Vagina (tissue), 2 donors: ENCODE results near the gene BRAP.

Source experiments
- POLR2A ChIP-seq, 2 donors: fragments of 450-650 bp; IDR thresholded peaks; one replicate each; pipeline ENCODE4 v1.6.1; 2017; ENCODE audit warnings: antibody characterized with exemption in 2 of 2, mild to moderate bottlenecking in 2 of 2, moderate library complexity in 2 of 2
- TF ChIP-seq, protein P1 (sequence below), 3 experiments: fragments of 450-650 bp in 2 of 3; fragments of 200-600 bp in 1 of 3; sonication (generic) in 1 of 3; IDR thresholded peaks; one replicate each; pipeline ENCODE4 v1.5.1; 2017 to 2019; ENCODE audit warnings: antibody characterized with exemption in 3 of 3, mild to moderate bottlenecking in 2 of 3, moderate library complexity in 2 of 3

DNA sequence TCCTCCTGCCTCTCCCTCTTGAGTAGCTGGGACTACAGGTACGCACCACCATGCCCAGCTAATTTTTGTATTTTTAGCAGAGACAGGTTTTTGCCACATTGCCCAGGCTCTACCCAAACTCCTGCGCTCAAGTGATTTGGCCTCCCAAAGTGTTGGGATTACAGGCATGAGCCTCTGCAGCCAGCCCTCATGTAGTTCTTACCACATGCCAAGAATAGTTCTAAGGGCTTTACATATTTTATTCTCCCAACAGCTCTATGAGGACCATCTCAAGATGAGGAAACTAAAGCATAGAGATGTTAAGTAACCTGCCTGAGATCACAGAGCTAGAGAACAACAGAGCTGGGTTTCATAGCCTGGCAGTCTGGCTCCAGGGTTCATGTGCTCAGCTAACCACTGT, 43.0 kb upstream of the BRAP start:
- TF ChIP-seq POLR2A (IDR thresholded peaks at IDR 0.05) = no peak
- TF ChIP-seq, protein P1, sequence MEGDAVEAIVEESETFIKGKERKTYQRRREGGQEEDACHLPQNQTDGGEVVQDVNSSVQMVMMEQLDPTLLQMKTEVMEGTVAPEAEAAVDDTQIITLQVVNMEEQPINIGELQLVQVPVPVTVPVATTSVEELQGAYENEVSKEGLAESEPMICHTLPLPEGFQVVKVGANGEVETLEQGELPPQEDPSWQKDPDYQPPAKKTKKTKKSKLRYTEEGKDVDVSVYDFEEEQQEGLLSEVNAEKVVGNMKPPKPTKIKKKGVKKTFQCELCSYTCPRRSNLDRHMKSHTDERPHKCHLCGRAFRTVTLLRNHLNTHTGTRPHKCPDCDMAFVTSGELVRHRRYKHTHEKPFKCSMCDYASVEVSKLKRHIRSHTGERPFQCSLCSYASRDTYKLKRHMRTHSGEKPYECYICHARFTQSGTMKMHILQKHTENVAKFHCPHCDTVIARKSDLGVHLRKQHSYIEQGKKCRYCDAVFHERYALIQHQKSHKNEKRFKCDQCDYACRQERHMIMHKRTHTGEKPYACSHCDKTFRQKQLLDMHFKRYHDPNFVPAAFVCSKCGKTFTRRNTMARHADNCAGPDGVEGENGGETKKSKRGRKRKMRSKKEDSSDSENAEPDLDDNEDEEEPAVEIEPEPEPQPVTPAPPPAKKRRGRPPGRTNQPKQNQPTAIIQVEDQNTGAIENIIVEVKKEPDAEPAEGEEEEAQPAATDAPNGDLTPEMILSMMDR (IDR thresholded peaks at IDR 0.05) = no peak
